KOPT-K1 (cell line): ENCODE measurements around the gene COL20A1.

Experiments
- H3K27ac ChIP-seq: fragments of 200-600 bp; sonication (generic); 2 replicates; pipeline ENCODE4 v1.5.1; 2016; ENCODE audit warnings: antibody characterized with exemption, mild to moderate bottlenecking, low read depth, low read length; ENCODE audit not compliant: poor library complexity, severe bottlenecking
- H3K36me3 ChIP-seq: fragments of 200-600 bp; sonication (generic); 2 replicates; pipeline ENCODE4 v1.5.1; 2017; ENCODE audit warnings: antibody characterized with exemption, mild to moderate bottlenecking, low read length, moderate library complexity; ENCODE audit not compliant: insufficient read depth
- H3K9me3 ChIP-seq: fragments of 200-600 bp; sonication (generic); 2 replicates; pipeline ENCODE4 v1.5.1; 2017; ENCODE audit warnings: antibody characterized with exemption, low read length, mild to moderate bottlenecking; ENCODE audit not compliant: insufficient read depth, poor library complexity, severe bottlenecking

The COL20A1 gene

DNA sequence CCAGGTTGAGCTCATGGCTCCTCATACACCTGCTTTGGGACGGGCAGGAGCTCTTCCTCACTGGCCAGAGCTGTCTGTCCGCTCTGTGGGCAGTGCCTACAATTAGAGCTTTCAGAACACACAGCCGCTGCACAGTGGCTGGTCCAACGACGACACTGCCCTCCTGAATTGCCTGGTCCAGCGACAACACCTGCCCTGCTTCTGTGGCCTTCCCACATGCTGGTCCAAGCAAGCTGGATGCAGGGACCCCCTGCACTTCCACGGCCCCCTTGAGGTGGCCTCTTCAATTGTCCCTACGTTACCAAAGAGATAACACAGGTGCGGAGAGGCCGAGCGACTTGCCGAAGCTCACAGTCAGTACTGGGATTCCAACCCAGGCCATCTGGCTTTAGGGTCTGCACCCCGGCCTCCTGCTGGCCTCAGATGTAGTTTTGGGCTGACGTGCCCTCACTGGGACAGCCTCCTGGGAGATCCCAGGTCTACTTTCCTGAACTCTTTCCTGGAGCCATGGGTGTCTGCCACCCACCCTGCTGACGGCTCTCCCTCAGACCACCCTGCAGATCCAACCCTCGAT lies 69.5 kb downstream of the COL20A1 start:
- H3K27ac ChIP-seq, result no peak overlapping the region
- no peaks in the 10 kb centered on the region for H3K36me3 ChIP-seq
- H3K9me3 ChIP-seq, result no peaks in the 10 kb centered on the region

DNA sequence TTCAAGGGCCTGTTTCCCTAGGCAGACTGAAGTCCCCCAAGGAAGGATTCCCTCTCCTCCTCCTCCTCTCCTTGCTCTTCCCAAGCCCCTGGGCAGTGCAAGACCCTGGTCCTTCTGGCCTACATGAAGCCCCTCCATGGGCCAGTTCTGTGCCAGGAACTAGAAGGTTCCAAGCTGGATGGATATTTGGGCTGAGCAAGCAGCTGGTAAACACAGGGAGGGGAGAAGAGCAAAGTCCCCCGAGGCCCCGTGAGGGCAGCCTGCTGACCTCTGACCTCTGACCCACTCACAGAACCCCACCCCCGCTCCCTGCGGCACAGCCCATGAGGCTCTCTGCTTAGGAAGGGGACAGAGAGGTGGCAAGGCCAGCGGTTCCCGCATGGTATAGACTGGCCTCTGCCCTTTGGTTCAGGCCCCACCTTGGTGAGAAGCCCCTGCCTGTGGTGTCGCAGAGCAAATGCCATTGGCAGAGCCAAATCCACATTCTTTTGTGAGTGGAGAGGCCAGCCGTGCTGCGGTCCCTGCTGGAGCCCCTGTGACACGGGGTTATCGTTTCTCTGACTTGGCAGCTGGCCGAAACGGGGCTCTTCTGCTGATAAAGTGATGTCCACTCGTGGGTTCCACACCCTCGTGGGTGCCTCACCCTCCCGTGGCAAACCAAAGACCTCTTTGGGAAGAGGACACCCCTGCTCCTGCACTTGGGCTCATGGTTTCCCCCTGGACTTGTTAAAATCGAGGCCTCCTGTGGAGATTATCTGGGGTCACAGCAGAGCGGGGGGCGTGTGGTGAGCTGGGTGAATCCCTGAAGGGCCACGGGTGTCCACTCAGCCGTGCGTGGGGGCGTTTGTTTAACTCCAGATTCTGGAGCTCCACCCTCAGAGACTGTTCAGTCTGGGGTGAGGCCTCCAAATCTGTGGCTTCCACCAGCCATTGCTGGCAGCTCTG lies 70.3 kb downstream of the COL20A1 start:
- H3K36me3 ChIP-seq, result no peaks in the 10 kb centered on the region
- no peak overlapping the region for H3K27ac ChIP-seq
- no peaks in the 10 kb centered on the region for H3K9me3 ChIP-seq

DNA sequence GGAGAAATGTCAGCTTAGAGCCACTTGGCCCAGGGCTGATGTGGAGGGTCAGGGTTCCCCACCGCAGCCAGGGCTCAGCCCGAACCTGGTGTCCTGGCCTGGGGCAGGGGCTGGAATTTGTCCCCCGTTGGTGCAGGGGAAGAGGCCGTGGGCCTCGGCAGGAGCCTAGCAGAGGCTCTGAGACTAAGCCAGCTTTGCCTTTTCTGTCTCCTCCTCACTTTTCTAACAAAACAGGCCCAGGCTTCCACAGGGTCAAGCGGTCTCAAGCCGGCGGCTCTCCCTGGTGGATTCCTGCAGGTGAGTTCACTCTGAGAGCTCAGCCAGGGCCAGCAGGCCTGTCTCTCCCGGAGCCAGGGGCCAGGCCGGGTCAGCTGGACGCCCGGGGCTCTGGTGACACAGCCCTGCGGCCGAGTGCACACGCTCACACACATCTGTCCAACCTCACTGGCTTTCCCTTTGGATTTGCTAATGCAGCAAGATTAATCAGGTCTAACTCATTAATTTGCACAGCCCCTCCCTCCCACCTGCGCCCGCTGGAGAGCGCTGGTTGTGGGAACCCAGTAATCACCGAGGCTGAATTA lies 71.1 kb downstream of the COL20A1 start:
- Histone ChIP-seq H3K9me3 (no peaks in the 10 kb centered on the region), H3K36me3 (no peaks in the 10 kb centered on the region), H3K27ac (no peak overlapping the region)

DNA sequence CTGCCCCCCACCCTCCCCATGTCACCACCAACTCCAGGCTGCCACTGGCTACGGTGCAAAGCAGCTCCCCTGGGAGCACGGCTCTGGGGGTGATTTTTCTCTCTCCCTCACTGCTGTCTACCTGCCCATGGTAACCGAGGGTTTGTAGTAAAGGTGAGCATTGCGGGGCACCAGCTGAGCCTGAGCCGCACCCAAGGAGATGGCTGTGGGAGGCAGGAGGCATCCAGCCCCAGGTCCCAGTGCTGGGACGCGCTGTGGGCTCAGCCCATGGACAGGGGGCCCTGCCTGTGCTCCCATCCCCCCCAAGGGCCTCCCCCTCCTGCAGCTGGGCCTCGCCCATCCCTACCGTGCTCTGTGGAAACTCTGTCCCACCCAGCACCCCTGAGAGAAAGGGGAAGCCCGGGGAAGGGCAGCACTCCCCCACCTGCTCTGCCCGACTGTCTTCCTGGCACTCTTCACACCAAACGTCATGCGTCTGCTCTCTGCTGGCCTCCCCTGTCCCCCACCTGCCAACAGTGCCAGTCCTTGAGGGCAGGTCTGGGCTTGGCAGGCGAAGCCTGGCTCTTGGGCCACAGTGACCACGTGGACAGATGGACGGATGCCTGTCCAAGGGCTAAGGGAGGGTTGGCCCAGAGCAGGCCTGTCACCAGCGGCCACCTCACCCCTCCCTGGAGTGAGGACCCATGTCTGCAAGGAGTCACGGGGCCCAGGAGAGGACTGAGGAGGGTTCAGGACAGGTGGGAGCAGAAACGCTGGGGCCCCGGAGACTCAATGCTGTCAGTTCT lies 72.0 kb downstream of the COL20A1 start:
- no peak overlapping the region for H3K27ac ChIP-seq
- H3K36me3 ChIP-seq, result no peaks in the 10 kb centered on the region
- H3K9me3 ChIP-seq, result no peaks in the 10 kb centered on the region

GRCh38 chr20:63365601-63366389 lies 72.8 kb downstream of the COL20A1 start:
- Histone ChIP-seq H3K9me3 (no peaks in the 10 kb centered on the region), H3K36me3 (no peaks in the 10 kb centered on the region), H3K27ac (no peak overlapping the region)

GRCh38 chr20:63366390-63367365 lies 73.7 kb downstream of the COL20A1 start:
- H3K9me3 ChIP-seq, result no peaks in the 10 kb centered on the region
- no peak overlapping the region for H3K27ac ChIP-seq
- no peaks in the 10 kb centered on the region for H3K36me3 ChIP-seq

- Histone ChIP-seq H3K9me3 (no peaks in the 10 kb centered on the region), H3K27ac (no peak overlapping the region), H3K36me3 (no peaks in the 10 kb centered on the region)
These were observed 74.6 kb downstream of the COL20A1 start for GRCh38 chr20:63367446-63368055.

- no peak overlapping the region for H3K27ac ChIP-seq
- no peaks in the 10 kb centered on the region for H3K9me3 ChIP-seq
- H3K36me3 ChIP-seq, result no peaks in the 10 kb centered on the region
These were observed 75.2 kb downstream of the COL20A1 start for GRCh38 chr20:63368151-63368550.

- H3K9me3 ChIP-seq, result no peaks in the 10 kb centered on the region
- H3K36me3 ChIP-seq, result no peaks in the 10 kb centered on the region
- no peak overlapping the region for H3K27ac ChIP-seq
These were observed 76.1 kb downstream of the COL20A1 start for GRCh38 chr20:63369024-63369530.

DNA sequence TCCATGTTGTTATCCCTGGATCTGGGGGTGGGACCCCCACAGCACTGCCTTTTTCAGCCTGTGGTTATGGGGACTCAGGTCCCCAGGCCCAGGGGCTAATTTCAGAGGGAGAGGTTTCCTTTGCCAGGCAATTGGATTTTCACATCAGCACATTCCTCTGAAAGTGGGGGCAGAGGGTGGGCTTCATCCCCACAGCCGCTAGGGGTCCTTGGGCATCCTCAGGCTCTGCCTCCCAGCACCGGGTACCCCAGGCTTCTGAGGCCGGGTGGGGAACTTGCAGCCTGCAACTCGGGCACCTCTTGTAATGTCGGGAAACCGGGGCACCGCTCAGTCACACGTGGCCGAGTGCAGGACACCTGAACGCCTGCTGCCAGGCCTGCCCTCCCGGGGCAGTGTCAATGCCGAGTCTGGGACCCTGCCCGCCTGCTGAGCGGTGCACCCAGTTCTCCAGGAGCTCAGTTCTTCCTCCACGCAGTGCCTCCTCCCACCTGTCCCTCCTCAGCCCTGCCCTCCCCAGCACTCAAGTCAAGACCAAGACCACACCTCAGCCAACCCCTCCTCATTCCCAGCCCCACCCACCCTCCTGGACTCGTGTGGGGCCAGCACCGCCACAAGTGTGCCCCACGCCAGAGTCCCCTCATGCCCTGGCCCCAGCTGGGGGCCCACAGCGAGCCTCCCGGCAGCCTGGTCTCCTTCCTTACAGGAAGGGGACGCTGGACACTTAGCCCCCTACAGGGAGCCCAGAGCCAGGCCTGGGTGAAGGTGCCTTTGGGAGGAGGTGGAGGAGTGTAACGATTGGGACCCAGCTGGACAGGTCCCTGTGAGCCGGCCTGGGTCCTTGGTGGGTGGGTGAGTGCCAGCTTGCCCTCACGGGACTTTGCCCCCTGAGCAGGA lies 77.0 kb downstream of the COL20A1 start:
- Histone ChIP-seq H3K36me3 (no peaks in the 10 kb centered on the region), H3K9me3 (no peaks in the 10 kb centered on the region), H3K27ac (no peak overlapping the region)

DNA sequence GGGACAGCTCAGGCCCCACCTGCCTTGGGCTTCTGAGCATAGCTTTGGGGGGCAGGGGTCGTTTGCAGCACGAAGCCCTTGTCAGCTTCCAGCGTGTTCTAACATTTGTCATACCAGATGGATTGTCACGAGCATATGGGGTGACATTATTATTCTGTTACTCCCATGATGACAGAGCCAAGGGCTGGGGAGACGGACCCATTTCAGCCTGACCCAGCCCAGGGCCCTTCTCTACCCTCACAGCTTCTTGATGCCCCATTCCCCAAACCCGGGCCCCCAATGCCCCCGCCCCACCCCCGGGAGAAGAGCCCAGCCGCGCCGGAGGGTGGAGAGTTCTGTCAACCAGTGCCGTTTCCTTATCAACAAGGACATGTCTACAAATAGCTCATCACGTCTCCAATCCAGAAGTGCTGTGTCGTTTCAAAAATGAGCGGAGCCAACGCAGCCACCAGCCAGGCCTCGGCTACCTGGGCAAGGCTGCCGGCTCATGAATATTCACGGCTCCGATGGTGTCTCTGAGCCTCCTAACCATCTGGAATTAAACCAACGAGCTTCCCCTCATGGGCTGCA lies 77.7 kb downstream of the COL20A1 start:
- no peak overlapping the region for H3K27ac ChIP-seq
- no peaks in the 10 kb centered on the region for H3K9me3 ChIP-seq
- H3K36me3 ChIP-seq, result no peaks in the 10 kb centered on the region

DNA sequence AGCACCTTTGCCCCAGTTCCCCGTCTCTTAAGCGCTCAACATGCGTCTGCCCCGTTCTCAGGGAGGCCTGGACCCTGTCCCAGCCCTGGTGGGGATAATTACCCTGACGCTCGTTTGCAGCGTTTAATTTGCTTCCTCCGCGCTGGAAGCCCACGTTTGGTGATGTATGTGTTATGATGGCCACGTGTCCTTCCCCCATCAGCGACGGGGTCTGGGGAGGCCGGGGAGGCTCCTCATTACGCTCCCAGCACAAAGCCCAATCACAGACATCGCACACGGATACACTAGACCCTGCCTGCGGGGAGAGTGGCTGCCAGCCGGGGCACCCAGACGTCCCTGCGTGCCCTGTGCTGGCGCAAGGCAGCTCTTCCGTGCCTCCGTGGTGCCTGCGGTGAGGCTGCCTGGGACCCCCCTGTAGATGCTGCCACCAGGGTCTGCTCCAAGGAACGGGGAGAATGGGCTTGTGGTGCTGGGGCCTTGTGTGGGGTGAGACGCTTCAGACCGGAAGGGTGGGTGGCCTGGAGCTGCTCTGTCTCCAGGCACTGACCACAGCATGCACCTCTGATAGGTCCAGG lies 78.4 kb downstream of the COL20A1 start:
- Histone ChIP-seq H3K9me3 (no peaks in the 10 kb centered on the region), H3K27ac (no peak overlapping the region), H3K36me3 (no peaks in the 10 kb centered on the region)
